ENCODE data around the gene GARIN5B. TPM values are rescaled to one million over a fixed set of nuclear protein-coding genes. Genes with fewer than 3 reads are reported as not detected.

GARIN5B gene
- total and polyA plus RNA-seq, 2 of the 8 experiments (the other 6 are each of a cell fraction or from before 2014, with no cell fraction given): 0.03 TPM; not detected in 1

GRCh38 chr19:55398200-55398925 lies 35.3 kb upstream of the GARIN5B start:
- no peak overlapping the region for H3K56ac ChIP-seq (replicated peaks; ENCODE audit: insufficient read length, low read depth, low read length)
- H2AFZ ChIP-seq (ENCODE audit: low read length): no peak overlapping the region
- no peak overlapping the region for H4K91ac ChIP-seq (replicated peaks; ENCODE audit: insufficient read length, low read length)
- H3K27ac ChIP-seq (ENCODE audit: low read depth, low read length): no peak overlapping the region
- no peak overlapping the region for H2BK15ac ChIP-seq (ENCODE audit: low read length)
- H3K9ac ChIP-seq (replicated peaks in 1 of 4; ENCODE audit: extremely low read depth in 1 of 4, low read depth in 3 of 4, low read length in 3 of 4): no peak overlapping the region
- H3K4me3 ChIP-seq (ENCODE audit: extremely low read depth in 1 of 4, insufficient read depth in 2 of 4, low read depth in 3 of 4, low read length in 4 of 4): no peak overlapping the region
- no peak overlapping the region for H3K14ac ChIP-seq (ENCODE audit: insufficient read length)
- H3K27me3 ChIP-seq (replicated peaks in 1 of 4; ENCODE audit: control insufficient read depth in 3 of 4, extremely low read depth in 1 of 4, insufficient read depth in 3 of 4, low read length in 3 of 4): no peaks in the 10 kb centered on the region
- H4K20me1 ChIP-seq (replicated peaks in 1 of 2; ENCODE audit: control insufficient read depth in 1 of 2, insufficient read depth in 2 of 2, low read length in 2 of 2): peaks cover 16 to 21% of the 10 kb centered on the region in 2 experiments
- DNase-seq (ENCODE audit: low read depth in 1 of 2, low spot score in 2 of 2) (no peak), FAIRE-seq (no peak)
- ChIA-PET CTCF (ENCODE audit: partially characterized antibody) (interaction anchor here (1.1 to 3.5 kb wide), 4 partner anchors 19 to 106 kb away, joined by 4 to 16 read pairs (median 6); no protein-coding TSS in a partner anchor), POLR2A (ENCODE audit: partially characterized antibody) (interaction anchor here (0.9 to 34.6 kb wide), 12 partner anchors 4 to 206 kb away, joined by 3 to 874 read pairs (median 8); partner anchors contain the start of genes IL11, KMT5C, RPL28 and TMEM190)
- no peak overlapping the region for H2BK5ac ChIP-seq (ENCODE audit: low read depth, low read length)
- no peak overlapping the region for H3K4me2 ChIP-seq (ENCODE audit: insufficient read depth in 1 of 2, low read depth in 2 of 2, low read length in 2 of 2)
- no peak overlapping the region for H4K5ac ChIP-seq (ENCODE audit: insufficient read length, low read depth, low read length)
- no peaks in the 10 kb centered on the region for H3K9me3 ChIP-seq (ENCODE audit: insufficient read depth in 2 of 2, low read depth in 1 of 2, low read length in 1 of 2)
- H3K36me3 ChIP-seq (ENCODE audit: control insufficient read depth in 2 of 4, insufficient read depth in 4 of 4, low read length in 3 of 4): peaks cover 15 to 29% (median 25%) of the 10 kb centered on the region in 4 experiments; a peak in 7 of 8 replicates
- no peaks in the 10 kb centered on the region for H3K79me1 ChIP-seq (ENCODE audit: low read depth, low read length)
- H2BK120ac ChIP-seq (replicated peaks; ENCODE audit: low read depth, low read length): no peak overlapping the region
- H3K79me2 ChIP-seq (ENCODE audit: control insufficient read depth in 1 of 2, insufficient read depth in 2 of 2, low read length in 2 of 2): 0 out of 4 replicates have a peak, but pooled peaks cover 0 to 4% of the 10 kb centered on the region in 2 experiments
- no peak overlapping the region for H2BK20ac ChIP-seq (ENCODE audit: low read length)
- H3K23ac ChIP-seq (ENCODE audit: insufficient read length): no peak overlapping the region
- no peak overlapping the region for H3K4ac ChIP-seq (replicated peaks; ENCODE audit: insufficient read length, low read depth, low read length)
- H3K4me1 ChIP-seq (replicated peaks in 1 of 4; ENCODE audit: control insufficient read depth in 3 of 4, insufficient read depth in 4 of 4, low read length in 3 of 4): peaks cover 0 to under 1% (median under 1%) of the 10 kb centered on the region in 4 experiments; a peak in 4 of 7 replicates
- no peak overlapping the region for H2BK12ac ChIP-seq (ENCODE audit: low read depth, low read length)
- H3K18ac ChIP-seq (ENCODE audit: extremely low read depth, low read length): no peak overlapping the region; the same call in 1 of the 2 replicates
- H3K23me2 ChIP-seq (ENCODE audit: low read depth, low read length): no peaks in the 10 kb centered on the region
- 86% methylated on average over 12 of the region's 12 CpGs; no CpG with 5 or more reads in 1 of the 2 experiments for WGBS, 2 experiments (ENCODE audit: extremely low coverage in 1 of 2, insufficient coverage in 1 of 2, insufficient read length in 1 of 2, insufficient replicate concordance in 2 of 2, low coverage in 1 of 2, low lambda C conversion rate in 2 of 2, missing lambda C conversion rate in 1 of 2)
- no peak for TF ChIP-seq GABPA (IDR thresholded peaks at IDR 0.05; ENCODE audit: borderline replicate concordance, insufficient read depth, low read length)
- H4K8ac ChIP-seq (ENCODE audit: extremely low read depth, insufficient read depth, low read length): no peak overlapping the region
- H2AK5ac ChIP-seq (ENCODE audit: low read depth, low read length): no peak overlapping the region

Data from H1 (cell line).